Tibial nerve (tissue), 3 donors: ENCODE measurements around the gene TSTD2.

Experiments
- POLR2A ChIP-seq, 2 donors: fragments of 450-650 bp; IDR thresholded peaks; one replicate each; pipeline ENCODE4 v1.6.1; 2017; ENCODE audit warnings: antibody characterized with exemption in 2 of 2, mild to moderate bottlenecking in 2 of 2, moderate library complexity in 2 of 2
- TF ChIP-seq, protein P1 (sequence below), 5 experiments: fragments of 200-600 bp in 3 of 5; fragments of 450-650 bp in 2 of 5; sonication (generic) in 3 of 5; IDR thresholded peaks; one replicate each; pipeline ENCODE4 v1.5.1; 2016 to 2019; ENCODE audit warnings: antibody characterized with exemption in 5 of 5, mild to moderate bottlenecking in 3 of 5, moderate library complexity in 2 of 5

DNA sequence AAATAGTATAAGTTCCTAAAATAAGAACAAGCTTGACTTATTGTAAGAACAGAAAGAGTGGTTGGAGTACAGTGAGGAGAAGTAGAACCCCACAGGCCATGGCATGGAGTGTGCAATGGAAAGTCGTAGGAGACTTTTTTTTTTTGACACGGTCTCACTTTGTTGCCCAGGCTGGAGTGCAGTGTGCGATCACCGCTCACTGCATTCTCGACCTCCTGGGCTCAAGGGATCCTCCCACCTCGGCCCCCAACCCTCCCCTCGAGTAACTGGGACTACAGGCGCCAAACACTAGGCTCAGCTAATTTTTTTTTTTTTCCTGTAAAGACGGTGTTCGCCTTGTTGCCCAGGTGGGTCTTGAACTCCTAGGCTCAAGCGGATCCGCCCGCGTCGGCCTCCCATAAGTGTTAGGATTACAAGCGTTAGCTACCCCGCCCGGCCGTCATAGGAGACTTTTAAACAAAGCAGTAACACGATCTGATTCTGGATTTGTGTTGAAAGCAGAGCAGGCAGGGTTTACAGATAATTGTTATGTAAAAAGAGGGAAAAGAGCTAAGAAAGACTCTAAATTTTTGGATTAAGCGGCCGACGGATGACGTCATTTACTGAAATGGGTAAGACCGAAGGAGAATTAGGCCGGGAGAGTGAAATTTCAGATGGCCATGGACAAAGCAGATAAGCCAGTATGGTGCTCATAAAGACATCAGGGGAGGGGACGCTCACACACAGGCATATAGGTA, 752 bp downstream of the TSTD2 start:
- TF ChIP-seq POLR2A (IDR thresholded peaks at IDR 0.05) = no peak
- TF ChIP-seq, protein P1, sequence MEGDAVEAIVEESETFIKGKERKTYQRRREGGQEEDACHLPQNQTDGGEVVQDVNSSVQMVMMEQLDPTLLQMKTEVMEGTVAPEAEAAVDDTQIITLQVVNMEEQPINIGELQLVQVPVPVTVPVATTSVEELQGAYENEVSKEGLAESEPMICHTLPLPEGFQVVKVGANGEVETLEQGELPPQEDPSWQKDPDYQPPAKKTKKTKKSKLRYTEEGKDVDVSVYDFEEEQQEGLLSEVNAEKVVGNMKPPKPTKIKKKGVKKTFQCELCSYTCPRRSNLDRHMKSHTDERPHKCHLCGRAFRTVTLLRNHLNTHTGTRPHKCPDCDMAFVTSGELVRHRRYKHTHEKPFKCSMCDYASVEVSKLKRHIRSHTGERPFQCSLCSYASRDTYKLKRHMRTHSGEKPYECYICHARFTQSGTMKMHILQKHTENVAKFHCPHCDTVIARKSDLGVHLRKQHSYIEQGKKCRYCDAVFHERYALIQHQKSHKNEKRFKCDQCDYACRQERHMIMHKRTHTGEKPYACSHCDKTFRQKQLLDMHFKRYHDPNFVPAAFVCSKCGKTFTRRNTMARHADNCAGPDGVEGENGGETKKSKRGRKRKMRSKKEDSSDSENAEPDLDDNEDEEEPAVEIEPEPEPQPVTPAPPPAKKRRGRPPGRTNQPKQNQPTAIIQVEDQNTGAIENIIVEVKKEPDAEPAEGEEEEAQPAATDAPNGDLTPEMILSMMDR (IDR thresholded peaks at IDR 0.05) = no peak
